HepG2 (cell line): ENCODE results near the gene ARIH1. TPM values are rescaled to one million over a fixed set of nuclear protein-coding genes. Genes with fewer than 3 reads are reported as not detected.

Experiments used
- ATAC-seq: fragments of 200-7000 bp; cut with Tn5 transposase; 3 replicates; pipeline ENCODE4 v1.9.1; 2020; ENCODE audit warnings: mild to moderate bottlenecking, moderate library complexity
- BruUV-seq: library from RNA; stranded (reverse); fragments of 400-500 nt; replicated peaks from 2 replicates; lab custom pipeline; 2021; lab: Mats Ljungman, UMichigan
- CTCF ChIA-PET: fragments of 300-600 bp; formaldehyde crosslinking; extraction: SDS; loops from one replicate; lab custom pipeline; 2021; ENCODE audit warnings: low total read pairs, inconsistent platforms, low intra/inter-chr PET ratio; lab: Yijun Ruan, JAX
- POLR2A ChIA-PET: fragments of 350-600 bp; sonication (Branson Sonifier 250); formaldehyde crosslinking; loops from one replicate; lab custom pipeline; 2020; ENCODE audit warnings: antibody characterized with exemption, inconsistent platforms; lab: Yijun Ruan, JAX
- DNase-seq: peaks from one replicate; pipeline ENCODE4 v3.0.0-alpha.2; 2015; ENCODE audit warnings: low spot score
- FAIRE-seq: peaks from 3 replicates; lab custom pipeline; 2011; peaks lifted over from hg19 to GRCh38; lab: Jason Lieb, UNC
- H2AFZ ChIP-seq: one replicate; pipeline ENCODE4 v1.6.1; 2011; ENCODE audit warnings: low read length, inconsistent platforms
- H3K27ac ChIP-seq: fragments of 300-600 bp; 3 replicates; pipeline ENCODE4 v1.8.0; 2011; ENCODE audit warnings: mixed run types, mild to moderate bottlenecking, mixed read lengths, low read length, inconsistent platforms; ENCODE audit not compliant: insufficient read depth; ENCODE audit errors: extremely low read length
- H3K27me3 ChIP-seq, 2 experiments: fragments of 200-600 bp in 1 of 2; 2 replicates in 1 of 2; 3 replicates in 1 of 2; pipeline versions ENCODE4 v1.6.0 to v1.8.0; 2011; ENCODE audit warnings: low read length in 2 of 2, mild to moderate bottlenecking in 2 of 2, moderate library complexity in 2 of 2, inconsistent platforms in 1 of 2; ENCODE audit not compliant: insufficient read depth in 2 of 2, control insufficient read depth in 1 of 2
- H3K36me3 ChIP-seq, 2 experiments: fragments of 200-600 bp in 1 of 2; replicated peaks in 1 of 2; 2 replicates in 1 of 2; 3 replicates in 1 of 2; pipeline versions ENCODE4 v1.5.1 to v1.8.0; 2011; ENCODE audit warnings: low read length in 2 of 2, inconsistent platforms in 1 of 2; ENCODE audit not compliant: insufficient read depth in 2 of 2, control insufficient read depth in 1 of 2
- H3K4me1 ChIP-seq: 2 replicates; pipeline ENCODE4 v1.5.1; 2012; ENCODE audit warnings: low read length, inconsistent platforms; ENCODE audit not compliant: insufficient read depth
- H3K4me2 ChIP-seq: 2 replicates; pipeline ENCODE4 v1.6.0; 2011; ENCODE audit warnings: low read depth, low read length, inconsistent platforms
- H3K4me3 ChIP-seq, 3 experiments: fragments of 200-600 bp in 1 of 3; sonication (generic), shearing (Covaris generic) in 1 of 3; replicated peaks in 1 of 3; 2 replicates each; pipeline ENCODE4 v1.5.1; 2011 to 2016; ENCODE audit warnings: low read length in 3 of 3, inconsistent platforms in 2 of 3, low read depth in 2 of 3, mild to moderate bottlenecking in 2 of 3, control low read depth in 1 of 3, mixed read lengths in 1 of 3; ENCODE audit not compliant: insufficient read depth in 1 of 3
- H3K79me2 ChIP-seq: one replicate; pipeline ENCODE4 v1.6.1; 2011; ENCODE audit warnings: low read length, inconsistent platforms; ENCODE audit not compliant: insufficient read depth
- H3K9ac ChIP-seq: 2 replicates; pipeline ENCODE4 v1.6.0; 2011; ENCODE audit warnings: mild to moderate bottlenecking, low read depth, low read length, inconsistent platforms; ENCODE audit not compliant: insufficient read depth
- H3K9me3 ChIP-seq: 2 replicates; pipeline ENCODE4 v1.5.1; 2012; ENCODE audit warnings: mild to moderate bottlenecking, low read length
- H4K20me1 ChIP-seq: 2 replicates; pipeline ENCODE4 v1.6.0; 2011; ENCODE audit warnings: inconsistent platforms, mild to moderate bottlenecking, low read length, moderate library complexity; ENCODE audit not compliant: insufficient read depth
- ARNT ChIP-seq: fragments of 450-650 bp; IDR thresholded peaks from 2 replicates; pipeline ENCODE4 v1.6.1; 2017
- CSRNP2 ChIP-seq: sonication (generic); formaldehyde crosslinking; conservative IDR thresholded peaks from 2 replicates; pipeline ENCODE4 v1.8.0; 2022; ENCODE audit warnings: low read depth, missing genetic modification reagents
- KDM3A ChIP-seq: IDR thresholded peaks from 2 replicates; pipeline ENCODE4 v1.6.1; 2018; ENCODE audit warnings: low read depth, missing compliant biosample characterization
- NRL ChIP-seq: sonication (generic); formaldehyde crosslinking; IDR thresholded peaks from 2 replicates; pipeline ENCODE4 v1.5.0; 2020; ENCODE audit warnings: missing genetic modification reagents, mild to moderate bottlenecking, moderate library complexity, borderline replicate concordance
- ZNF407 ChIP-seq: sonication (generic); formaldehyde crosslinking; IDR thresholded peaks from one replicate; pipeline ENCODE4 v1.5.1; 2020; ENCODE audit warnings: mild to moderate bottlenecking, missing genetic modification reagents; ENCODE audit errors: not compliant biosample characterization
- WGBS: methylation state at CpG from one replicate; pipeline ENCODE4 v1.1.6; 2017; ENCODE audit warnings: low lambda C conversion rate; 5-methylcytosine and 5-hydroxymethylcytosine counted together
- in situ Hi-C: cut with HindIII; loops from 2 replicates; pipeline ENCODE4 v1.10.0; 2017; ENCODE audit warnings: low pct_unique_long_range_greater_than_20kb; ENCODE audit not compliant: extremely low pct_ligation_motif_present
- intact Hi-C: fragments of 100-400 bp; cut with micrococcal nuclease; formaldehyde crosslinking; loops from one replicate; pipeline ENCODE4 v1.10.0; 2022; ENCODE audit not compliant: unreplicated experiment
- polyA plus RNA-seq, 8 experiments: library from polyadenylated mRNA; depleted of rRNA in 3 of 8; stranded (reverse) in 7 of 8; unstranded in 1 of 8; fragments of >200 nt; fragmentation: Illumina TruSeq in 4 of 8; extraction: Trizol in 4 of 8; gene quantifications; 2 replicates each; pipeline versions ENCODE4 v1.2.1 to v1.2.3, GENCODE V29; 2011 to 2016; ENCODE audit warnings: low read depth in 4 of 8, missing spikeins in 1 of 8, mixed read lengths in 1 of 8; ENCODE audit not compliant: insufficient read depth in 1 of 8
- total RNA-seq, 5 experiments: library from RNA; depleted of rRNA; stranded (reverse); fragments of >200 nt; fragmentation: Illumina TruSeq; extraction: Trizol; gene quantifications; 2 replicates each; pipeline ENCODE4 v1.2.3, GENCODE V29; 2016; ENCODE audit warnings: low read depth in 1 of 5

Gene ARIH1
- total and polyA plus RNA-seq, 2 of the 13 experiments (the other 11 are each of a cell fraction or from before 2014, with no cell fraction given): 38.8 to 59.8 TPM

- TF ChIP-seq CSRNP2 (CRISPR knock-in tag): no peak
- no peak for TF ChIP-seq ARNT
- no peak for TF ChIP-seq KDM3A (CRISPR knock-in tag)
These were observed 105.7 kb downstream of the ARIH1 start (continued) for GRCh38 chr15:72579814-72580213.

- Histone ChIP-seq H3K9ac (no peak overlapping the region), H3K79me2 (no peaks in the 10 kb centered on the region), H3K4me1 (no peaks in the 10 kb centered on the region), H3K4me3 (no peak overlapping the region), H3K27me3 (no peaks in the 10 kb centered on the region), H3K36me3 (peaks cover 12 to 45% of the 10 kb centered on the region in 2 experiments), H3K9me3 (no peaks in the 10 kb centered on the region), H4K20me1 (no peaks in the 10 kb centered on the region), H3K27ac (no peak overlapping the region), H2AFZ (no peak overlapping the region), H3K4me2 (no peak overlapping the region)
- no peak for ATAC-seq
- 96% methylated on average over 4 of the region's 4 CpGs for WGBS
- ChIA-PET CTCF (no interaction called here), POLR2A (no interaction called here)
- in situ Hi-C loops (no loop called here), intact Hi-C loops (no loop called here)
- BruUV-seq: no TSS peak
- FAIRE-seq: no peak
- no peak for DNase-seq
- no peak for TF ChIP-seq ZNF407 (CRISPR knock-in tag)
- TF ChIP-seq NRL (CRISPR knock-in tag): no peak
These were observed 109.9 kb downstream of the ARIH1 start for GRCh38 chr15:72584006-72584405.
